B cell (primary cell): ENCODE results near the gene BCL3. TPM values are rescaled to one million over a fixed set of nuclear protein-coding genes. Genes with fewer than 3 reads are reported as not detected.
"Not testable (repeated sequence)": the region's sequence is repeated elsewhere in the genome, so short reads cannot be mapped to it uniquely, and the experiment has no call there.

Experiments
- ATAC-seq: fragments of 200-7000 bp; cut with Tn5 transposase; one replicate; pipeline ENCODE4 v1.10.0; 2021; ENCODE audit warnings: low read depth, mild to moderate bottlenecking, moderate number of reproducible peaks, moderate library complexity
- CTCF ChIA-PET: fragments of 350-600 bp; sonication (Branson Sonifier 250); formaldehyde crosslinking; loops from one replicate; lab custom pipeline; 2021; ENCODE audit warnings: antibody characterized with exemption, inconsistent platforms; lab: Charles Lee
- POLR2A ChIA-PET: fragments of 350-600 bp; sonication (Branson Sonifier 250); formaldehyde crosslinking; loops from one replicate; lab custom pipeline; 2021; ENCODE audit warnings: antibody characterized with exemption; lab: Charles Lee
- DNase-seq: peaks from one replicate; pipeline ENCODE4 v3.0.0; 2013
- H2AFZ ChIP-seq: 2 replicates; pipeline ENCODE4 v1.6.1; 2012; ENCODE audit warnings: mild to moderate bottlenecking, low read depth, low read length; ENCODE audit not compliant: insufficient read depth, poor library complexity, severe bottlenecking
- H3K27ac ChIP-seq, 2 donors: 1 replicate in 1 of 2; 2 replicates in 1 of 2; pipeline ENCODE4 v1.5.1; 2012 to 2013; ENCODE audit warnings: low read length in 2 of 2, mild to moderate bottlenecking in 2 of 2, moderate library complexity in 1 of 2
- H3K27me3 ChIP-seq, 4 experiments: fragments of 200-600 bp in 1 of 4; sonication (generic) in 1 of 4; replicated peaks in 1 of 4; 1 replicate in 2 of 4; 2 replicates in 2 of 4; pipeline versions ENCODE4 v1.6.1 to v1.7.0; 2013 to 2016; ENCODE audit warnings: low read length in 3 of 4, mild to moderate bottlenecking in 2 of 4, mixed read lengths in 1 of 4, moderate library complexity in 1 of 4; ENCODE audit not compliant: insufficient read depth in 4 of 4, control insufficient read depth in 3 of 4; ENCODE audit errors: control extremely low read depth in 1 of 4
- H3K36me3 ChIP-seq, 2 experiments: replicated peaks in 1 of 2; 1 replicate in 1 of 2; 2 replicates in 1 of 2; pipeline versions ENCODE4 v1.6.1 to v1.7.1; 2013; ENCODE audit warnings: low read length in 1 of 2; ENCODE audit not compliant: insufficient read depth in 2 of 2, control insufficient read depth in 1 of 2; ENCODE audit errors: control extremely low read depth in 1 of 2, extremely low read depth in 1 of 2
- H3K4me1 ChIP-seq, 2 donors: fragments of 200-600 bp in 1 of 2; sonication (generic) in 1 of 2; 1 replicate in 1 of 2; 2 replicates in 1 of 2; pipeline versions ENCODE4 v1.5.1 to v1.6.1; 2013 to 2017; ENCODE audit warnings: low read length in 2 of 2; ENCODE audit not compliant: control insufficient read depth in 2 of 2, insufficient read depth in 2 of 2
- H3K4me2 ChIP-seq: replicated peaks from 2 replicates; pipeline ENCODE3; 2012; ENCODE audit warnings: mild to moderate bottlenecking, low read depth, low read length; ENCODE audit not compliant: poor library complexity, severe bottlenecking
- H3K4me3 ChIP-seq, 5 experiments: fragments of 200-600 bp in 1 of 5; sonication (generic) in 1 of 5; 1 replicate in 3 of 5; 2 replicates in 2 of 5; pipeline versions ENCODE4 v1.5.1 to v1.7.0; 2011 to 2016; ENCODE audit warnings: low read length in 4 of 5, mild to moderate bottlenecking in 4 of 5, low read depth in 2 of 5, control low read depth in 1 of 5, moderate library complexity in 1 of 5; ENCODE audit not compliant: insufficient read depth in 1 of 5; ENCODE audit errors: control extremely low read depth in 1 of 5, extremely low read depth in 1 of 5
- H3K79me2 ChIP-seq: fragments of 200-600 bp; sonication (generic); one replicate; pipeline ENCODE4 v1.6.0; 2016; ENCODE audit warnings: low read length; ENCODE audit not compliant: control insufficient read depth, insufficient read depth
- H3K9ac ChIP-seq: fragments of 200-600 bp; sonication (generic); 2 replicates; pipeline ENCODE4 v1.6.1; 2017; ENCODE audit warnings: mild to moderate bottlenecking, low read length, moderate library complexity
- H3K9me3 ChIP-seq, 3 donors: one replicate each; pipeline versions ENCODE4 v1.6.1 to v1.7.1; 2013; ENCODE audit warnings: low read length in 2 of 3; ENCODE audit not compliant: control insufficient read depth in 2 of 3, insufficient read depth in 1 of 3; ENCODE audit errors: control extremely low read depth in 1 of 3
- H4K20me1 ChIP-seq: 2 replicates; pipeline ENCODE4 v1.6.0; 2012; ENCODE audit warnings: mild to moderate bottlenecking, low read length; ENCODE audit not compliant: insufficient read depth, control insufficient read depth, poor library complexity, severe bottlenecking
- H3K27ac Mint-ChIP-seq: one replicate; pipeline ENCODE4 v1.8.0; 2021; ENCODE audit warnings: mixed read lengths
- H3K27me3 Mint-ChIP-seq: one replicate; pipeline ENCODE4 v1.8.0; 2021; ENCODE audit warnings: mixed read lengths
- H3K4me1 Mint-ChIP-seq: one replicate; pipeline ENCODE4 v1.8.0; 2021; ENCODE audit warnings: mixed read lengths
- H3K4me3 Mint-ChIP-seq: one replicate; pipeline ENCODE4 v1.8.0; 2021; ENCODE audit warnings: mixed read lengths
- H3K9me3 Mint-ChIP-seq: one replicate; pipeline ENCODE4 v1.8.0; 2022; ENCODE audit warnings: mixed read lengths; ENCODE audit not compliant: insufficient read depth
- CTCF ChIP-seq: fragments of 200-600 bp; IDR thresholded peaks from one replicate; pipeline ENCODE4 v1.8.0; 2022; ENCODE audit warnings: antibody characterized with exemption, mild to moderate bottlenecking
- EZH2 ChIP-seq: IDR thresholded peaks from 2 replicates; pipeline ENCODE4 v1.6.1; 2012; ENCODE audit warnings: borderline replicate concordance, low read depth, mild to moderate bottlenecking, moderate library complexity, low read length; ENCODE audit not compliant: insufficient read depth, poor library complexity, severe bottlenecking
- WGBS: methylation state at CpG from one replicate; pipeline ENCODE4 v1.1.5; 2013; ENCODE audit warnings: missing lambda C conversion rate; ENCODE audit not compliant: insufficient coverage; 5-methylcytosine and 5-hydroxymethylcytosine counted together
- intact Hi-C: fragments of 100-400 bp; cut with micrococcal nuclease; formaldehyde crosslinking; loops from one replicate; pipeline ENCODE4 v1.10.0; 2022
- polyA plus RNA-seq: library from polyadenylated mRNA; depleted of rRNA; stranded (reverse); fragments of >200 nt; gene quantifications from 2 replicates; pipeline ENCODE4 v1.2.3, GENCODE V29; 2012
- total RNA-seq, 2 donors: library from RNA; stranded (reverse); fragments of 120-200 nt in 1 of 2; gene quantifications; 1 replicate in 1 of 2; 2 replicates in 1 of 2; pipeline versions ENCODE4 v1.2.3 to v1.2.4, GENCODE V29; 2013 to 2022

BCL3 gene
- total and polyA plus RNA-seq, 2 donors (not counting 1 experiment from before 2014, with no cell fraction given) = 52.3 to 147 TPM

DNA sequence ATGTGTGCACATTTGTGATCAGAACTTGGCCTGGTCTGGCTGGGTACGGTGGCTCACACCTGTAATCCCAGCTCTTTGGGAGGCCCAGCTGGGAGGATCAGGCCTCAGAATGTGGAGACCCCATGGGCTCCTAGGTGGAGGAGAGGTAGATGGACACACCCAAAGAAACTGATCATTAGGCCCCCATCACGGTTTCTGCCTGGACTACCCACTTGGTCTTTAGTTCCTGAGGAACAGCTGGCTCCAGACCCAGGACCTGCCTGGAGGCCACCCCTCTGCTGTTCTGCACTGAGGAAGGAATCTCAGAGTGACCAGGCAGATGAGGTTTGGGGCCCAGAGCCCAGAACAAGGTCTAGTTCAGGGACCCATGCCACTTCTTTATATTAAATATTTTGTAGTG is 30.6 kb downstream of the BCL3 start:
- Histone ChIP-seq H3K36me3 (no peaks in the 10 kb centered on the region), H3K4me2 (no peak overlapping the region), H3K79me2 (no peaks in the 10 kb centered on the region), H3K9me3 (no peaks in the 10 kb centered on the region), H3K9ac (no peak overlapping the region), H4K20me1 (no peaks in the 10 kb centered on the region), H2AFZ (no peak overlapping the region), H3K27me3 (peaks cover 0 to 15% (median 1%) of the 10 kb centered on the region in 4 experiments), H3K4me1 (peaks cover 0 to under 1% of the 10 kb centered on the region in 2 donors), H3K4me3 (no peak overlapping the region), H3K27ac (no peak overlapping the region)
- CTCF ChIA-PET = interaction anchor here (1.9 kb wide), 1 partner anchor 9 kb away, joined by 8 read pairs; no protein-coding TSS in a partner anchor
- POLR2A ChIA-PET = interaction anchor here (0.6 kb wide), 1 partner anchor 17 kb away, joined by 5 read pairs; no protein-coding TSS in a partner anchor
- Mint-ChIP-seq H3K27me3 (peaks cover 11% of the 10 kb centered on the region), H3K27ac (no peak overlapping the region), H3K4me3 (no peak overlapping the region), H3K4me1 (peaks cover 2% of the 10 kb centered on the region), H3K9me3 (no peaks in the 10 kb centered on the region)
- WGBS = 94% methylated on average over 2 of the region's 2 CpGs
- ATAC-seq = no peak
- intact Hi-C loops = loop anchor here (10.0 kb wide), 1 partner anchor 66 kb away; the partner anchor contains the start of gene NECTIN2
- no peak for DNase-seq
- TF ChIP-seq CTCF (no peak), EZH2 (no peak)

DNA sequence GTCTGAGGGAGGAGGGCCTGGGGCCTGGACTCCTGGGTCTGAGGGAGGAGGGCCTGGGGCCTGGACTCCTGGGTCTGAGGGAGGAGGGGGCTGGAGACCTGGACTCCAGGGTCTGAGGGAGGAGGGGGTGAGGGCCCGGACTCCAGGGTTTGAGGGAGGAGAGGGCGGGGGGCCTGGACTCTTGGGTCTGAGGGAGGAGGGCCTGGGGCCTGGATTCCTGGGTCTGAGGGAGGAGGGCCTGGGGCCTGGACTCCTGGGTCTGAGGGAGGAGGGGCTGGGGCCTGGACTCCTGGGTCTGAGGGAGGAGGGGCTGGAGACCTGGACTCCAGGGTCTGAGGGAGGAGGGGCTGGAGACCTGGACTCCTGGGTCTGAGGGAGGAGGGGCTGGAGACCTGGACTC is 33.2 kb downstream of the BCL3 start:
- H3K9me3 Mint-ChIP-seq, H3K9ac ChIP-seq, H3K4me2 ChIP-seq, H3K36me3 ChIP-seq, H2AFZ ChIP-seq, H3K4me3 ChIP-seq, H3K79me2 ChIP-seq, H3K4me3 Mint-ChIP-seq, H3K9me3 ChIP-seq, H4K20me1 ChIP-seq, POLR2A ChIA-PET, DNase-seq, H3K27ac Mint-ChIP-seq, H3K4me1 Mint-ChIP-seq, H3K4me1 ChIP-seq, H3K27ac ChIP-seq, ATAC-seq: not testable (repeated sequence)
- CTCF ChIA-PET = interaction anchor here (1.1 to 5.6 kb wide), 3 partner anchors 11 to 53 kb away, joined by 4 to 32 read pairs (median 5); no protein-coding TSS in a partner anchor
- WGBS = 94% methylated on average over 2 of the region's 2 CpGs
- peaks cover 17% of the 10 kb centered on the region for H3K27me3 Mint-ChIP-seq
- H3K27me3 ChIP-seq = peaks cover 0 to 13% (median 0%) of the 10 kb centered on the region in 4 experiments
- intact Hi-C loops = loop anchor here (10.0 kb wide), 1 partner anchor 553 kb away; no protein-coding TSS in a partner anchor
